Endothelial cell of coronary artery (primary cell): ENCODE measurements around the gene CAMP. TPM values are rescaled to one million over a fixed set of nuclear protein-coding genes. Genes with fewer than 3 reads are reported as not detected.

ENCODE experiments used
- total RNA-seq: library from RNA; depleted of rRNA; stranded (reverse); fragments of >200 nt; gene quantifications from 2 replicates; pipeline ENCODE4 v1.2.3, GENCODE V29; 2014

CAMP gene
- not detected in 2 replicates for total RNA-seq

DNA sequence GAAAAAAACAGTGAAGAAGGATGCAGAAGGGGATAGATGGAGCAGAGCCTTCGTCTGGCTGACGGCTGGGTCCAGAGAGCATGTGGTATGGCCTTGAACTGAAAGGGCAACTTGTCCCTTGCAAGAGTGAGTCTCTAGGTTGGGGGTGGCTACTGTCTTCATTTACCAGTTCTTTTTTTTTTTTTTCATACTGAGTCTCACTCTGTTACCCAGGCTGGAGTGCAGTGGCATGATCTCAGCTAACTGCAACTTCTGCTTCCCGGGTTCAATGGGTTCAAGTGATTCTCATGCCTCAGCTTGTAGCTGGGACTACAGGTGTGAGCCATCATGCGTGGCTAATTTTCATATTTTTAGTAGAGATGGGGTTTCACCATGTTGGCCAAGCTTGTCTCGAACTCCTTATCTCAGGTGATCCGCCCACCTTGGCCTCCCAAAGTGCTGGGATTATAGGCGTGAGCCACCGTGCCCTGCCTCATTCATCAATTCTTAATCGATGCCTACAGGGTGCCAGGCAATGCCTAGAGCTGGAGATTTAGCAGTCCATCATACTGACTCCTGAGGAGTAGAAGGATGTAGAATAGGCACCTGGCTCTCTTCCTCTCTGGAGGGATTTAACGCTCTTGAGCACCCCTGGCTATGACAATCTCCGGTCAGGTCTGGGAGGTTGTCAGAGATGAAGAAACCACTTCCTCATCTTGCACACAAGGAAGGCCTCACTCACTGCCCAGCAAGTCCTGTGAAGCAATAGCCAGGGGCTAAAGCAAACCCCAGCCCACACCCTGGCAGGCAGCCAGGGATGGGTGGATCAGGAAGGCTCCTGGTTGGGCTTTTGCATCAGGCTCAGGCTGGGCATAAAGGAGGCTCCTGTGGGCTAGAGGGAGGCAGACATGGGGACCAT is at the start of gene CAMP:
Gene CAMP (plus strand): TSS at position 880 of the 898 bp plus-strand sequence. CDS start 17 bp downstream, at position 897.

GRCh38 chr3:48188266-48189201 is 34.8 kb upstream of the CAMP start, which contains the start of gene CDC25A:
Gene CDC25A, minus strand, starts transcription at chr3:48188417. Its CDS starts 470 bp downstream, at chr3:48187947.

Other genes with a start within 250 kb of the CAMP start
- gene MAP4, start 207.1 kb upstream of the CAMP start, total RNA-seq, result 56.0 and 83.9 TPM in 2 replicates
- 5.9 and 12.4 TPM in 2 replicates for gene CDC25A, start 35.1 kb upstream of the CAMP start, total RNA-seq
- 4.5 and 6.8 TPM in 2 replicates for gene ZNF589, start 17.6 kb downstream of the CAMP start, total RNA-seq
- 18.1 and 27.1 TPM in 2 replicates for gene NME6, start 77.9 kb downstream of the CAMP start, total RNA-seq
- not detected in 2 replicates for gene SPINK8, start 110.2 kb downstream of the CAMP start, total RNA-seq
- not detected in 2 replicates for gene FBXW12, start 148.7 kb downstream of the CAMP start, total RNA-seq
- 22.6 and 24.9 TPM in 2 replicates for gene PLXNB1, start 206.6 kb downstream of the CAMP start, total RNA-seq
- 14.2 and 18.4 TPM in 2 replicates for gene CCDC51, start 216.6 kb downstream of the CAMP start, total RNA-seq
- gene TMA7, start 216.8 kb downstream of the CAMP start, total RNA-seq, result 350 and 477 TPM in 2 replicates
- gene ATRIP, start 223.2 kb downstream of the CAMP start, total RNA-seq, result 6.6 and 7.6 TPM in 2 replicates